Activated CD4-positive, alpha-beta T cell treated with anti-CD3 and anti-CD28 coated beads, Interleukin-2, amount 50 U/mL, for 24 hours (primary cell): Measurements from ENCODE around the gene ZFX.
A peak's percentile ranks its signal among the peaks of the same experiment; 100 is the strongest.
"Not testable (repeated sequence)": the region's sequence is repeated elsewhere in the genome, so short reads cannot be mapped to it uniquely, and the experiment has no call there.

ENCODE experiments used
- DNase-seq, 2 donors: peaks; one replicate each; pipeline ENCODE4 v3.0.0-alpha.2; 2020; ENCODE audit warnings: low read depth in 1 of 2, low spot score in 1 of 2

The ZFX gene

GRCh38 chrX:24149351-24150050 is at the start of gene ZFX:
Gene ZFX, plus strand, starts transcription at chrX:24149729. Its CDS starts 23,014 bp downstream, at chrX:24172743.
- peak; percentile 35 to 43 for DNase-seq

GRCh38 chrX:24100713-24101112 is 48.8 kb upstream of the ZFX start:
- no peak for DNase-seq

- no peak for DNase-seq
Observed at GRCh38 chrX:24110069-24110468, 39.5 kb upstream of the ZFX start.

- no peak for DNase-seq
Observed at GRCh38 chrX:24113181-24113580, 36.3 kb upstream of the ZFX start.

GRCh38 chrX:24117258-24117657 is 32.3 kb upstream of the ZFX start:
- DNase-seq = no peak

- DNase-seq = no peak
Observed at GRCh38 chrX:24124244-24124799, 25.2 kb upstream of the ZFX start.

GRCh38 chrX:24125028-24125612 is 24.4 kb upstream of the ZFX start:
- no peak for DNase-seq

- no peak for DNase-seq
Observed at GRCh38 chrX:24131476-24131875, 18.1 kb upstream of the ZFX start.

- no peak for DNase-seq
Observed at GRCh38 chrX:24133312-24133711, 16.2 kb upstream of the ZFX start.

GRCh38 chrX:24135768-24136167 is 13.8 kb upstream of the ZFX start:
- not testable (repeated sequence) for DNase-seq

GRCh38 chrX:24137192-24137591 is 12.3 kb upstream of the ZFX start:
- DNase-seq = no peak

GRCh38 chrX:24143982-24144381 is 5.5 kb upstream of the ZFX start:
- DNase-seq = not testable (repeated sequence)

GRCh38 chrX:24144528-24144927 is 5.0 kb upstream of the ZFX start:
- no peak for DNase-seq

GRCh38 chrX:24145303-24146186 is 4.0 kb upstream of the ZFX start:
- DNase-seq = no peak

- no peak for DNase-seq
Observed at GRCh38 chrX:24146283-24146949, 3.1 kb upstream of the ZFX start.

GRCh38 chrX:24147165-24147564 is 2.4 kb upstream of the ZFX start:
- no peak for DNase-seq

GRCh38 chrX:24148121-24148520 is 1.4 kb upstream of the ZFX start:
- DNase-seq = no peak

GRCh38 chrX:24148535-24149350 is 786 bp upstream of the ZFX start:
- DNase-seq = peak; percentile 3 to 12

GRCh38 chrX:24150051-24150790 is 692 bp downstream of the ZFX start:
- peak; percentile 50 to 71 for DNase-seq

GRCh38 chrX:24150898-24151297 is 1.4 kb downstream of the ZFX start:
- no peak for DNase-seq
